Measurements from ENCODE around the gene CNIH2. TPM values are rescaled to one million over a fixed set of nuclear protein-coding genes. Genes with fewer than 3 reads are reported as not detected.

The CNIH2 gene
- total and polyA plus RNA-seq, 3 donors from 2014 or later: 4.0 to 17.3 (median 7.4) TPM

DNA sequence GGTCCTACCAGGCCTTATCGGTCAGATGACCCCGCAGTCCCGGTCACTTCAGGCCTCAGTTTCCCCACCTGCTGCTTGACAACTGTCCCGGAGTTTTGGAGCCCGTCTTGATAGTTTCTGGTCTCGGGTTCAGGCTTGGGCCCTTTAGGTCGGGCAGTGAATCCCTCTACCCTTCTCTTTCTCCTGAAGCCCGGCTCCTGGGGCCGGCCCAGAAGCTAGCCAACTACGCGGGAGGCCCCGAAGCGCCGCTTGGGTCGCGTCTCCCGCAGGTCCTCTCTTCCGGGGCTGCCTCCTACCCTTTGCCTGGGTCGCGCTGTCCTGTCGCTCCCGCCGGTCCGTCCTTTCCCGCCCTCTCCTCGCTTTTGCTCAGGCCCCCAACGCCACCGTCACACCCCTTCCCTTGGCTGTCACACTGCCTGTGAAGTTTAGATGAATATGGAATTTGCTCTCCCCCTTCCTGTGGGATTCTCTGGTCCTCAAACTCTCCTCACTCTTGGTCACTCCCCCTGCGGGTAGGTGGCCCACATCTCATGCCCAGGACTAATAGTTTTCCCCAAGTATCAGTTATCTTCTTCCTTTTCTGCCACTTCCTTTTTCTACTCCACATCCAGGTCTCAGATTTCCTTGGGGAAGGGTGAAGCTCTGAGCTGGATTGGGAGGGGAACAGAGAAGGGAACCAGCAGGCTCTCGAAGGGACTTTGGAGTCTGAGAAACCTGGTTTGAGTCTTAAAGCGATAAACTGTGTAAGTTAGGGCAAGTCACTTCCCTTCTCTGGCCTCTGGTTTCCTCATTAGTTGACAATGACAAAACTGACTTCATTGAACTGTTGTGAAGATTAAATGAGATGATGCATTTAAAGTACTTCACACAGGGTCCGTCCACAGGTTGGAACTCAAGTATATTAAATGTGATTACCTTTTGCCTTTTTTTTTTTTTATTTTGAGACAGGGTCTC is 8.7 kb upstream of the CNIH2 start:
- peak overlapping the region; percentile 67 to 79 for H3K4me3 ChIP-seq
- H3K36me3 ChIP-seq (ENCODE audit: low read depth, missing control alignments): no peaks in the 10 kb centered on the region
- DNase-seq: no peak
- H3K4me1 ChIP-seq: peaks cover 11% of the 10 kb centered on the region
- peak overlapping the region; percentile 96 to 97 for H3K27ac ChIP-seq
- H3K27me3 ChIP-seq: no peaks in the 10 kb centered on the region
- intact Hi-C loops (cut with DNase I; ENCODE audit: low total_unique reads): no loop called here
- WGBS, 2 donors: 3 to 4% methylated on average over 21 to 32 of the region's 32 CpGs
- TF ChIP-seq, protein P1, sequence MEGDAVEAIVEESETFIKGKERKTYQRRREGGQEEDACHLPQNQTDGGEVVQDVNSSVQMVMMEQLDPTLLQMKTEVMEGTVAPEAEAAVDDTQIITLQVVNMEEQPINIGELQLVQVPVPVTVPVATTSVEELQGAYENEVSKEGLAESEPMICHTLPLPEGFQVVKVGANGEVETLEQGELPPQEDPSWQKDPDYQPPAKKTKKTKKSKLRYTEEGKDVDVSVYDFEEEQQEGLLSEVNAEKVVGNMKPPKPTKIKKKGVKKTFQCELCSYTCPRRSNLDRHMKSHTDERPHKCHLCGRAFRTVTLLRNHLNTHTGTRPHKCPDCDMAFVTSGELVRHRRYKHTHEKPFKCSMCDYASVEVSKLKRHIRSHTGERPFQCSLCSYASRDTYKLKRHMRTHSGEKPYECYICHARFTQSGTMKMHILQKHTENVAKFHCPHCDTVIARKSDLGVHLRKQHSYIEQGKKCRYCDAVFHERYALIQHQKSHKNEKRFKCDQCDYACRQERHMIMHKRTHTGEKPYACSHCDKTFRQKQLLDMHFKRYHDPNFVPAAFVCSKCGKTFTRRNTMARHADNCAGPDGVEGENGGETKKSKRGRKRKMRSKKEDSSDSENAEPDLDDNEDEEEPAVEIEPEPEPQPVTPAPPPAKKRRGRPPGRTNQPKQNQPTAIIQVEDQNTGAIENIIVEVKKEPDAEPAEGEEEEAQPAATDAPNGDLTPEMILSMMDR (IDR thresholded peaks at IDR 0.05): peak in 1 of 3 experiments; percentile 7
- no peak for TF ChIP-seq POLR2A (IDR thresholded peaks at IDR 0.05)
- H3K9me3 ChIP-seq: no peaks in the 10 kb centered on the region

DNA sequence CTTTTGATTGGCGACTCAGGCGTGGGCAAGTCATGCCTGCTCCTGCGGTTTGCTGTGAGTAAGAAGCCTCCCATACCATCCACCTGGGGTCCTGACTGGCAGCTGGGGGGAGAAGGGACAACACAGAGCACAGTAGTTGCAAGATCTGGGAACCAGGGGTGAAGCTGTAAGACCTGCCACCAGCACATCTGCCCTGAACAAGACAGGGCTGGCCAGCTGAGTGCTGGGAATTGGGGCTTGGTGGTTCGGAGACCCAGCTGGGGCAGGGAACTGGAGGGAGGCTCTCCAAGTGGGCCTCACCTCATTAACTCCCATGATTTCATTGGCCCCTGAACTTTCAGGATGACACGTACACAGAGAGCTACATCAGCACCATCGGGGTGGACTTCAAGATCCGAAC is 6.2 kb upstream of the CNIH2 start:
- no peaks in the 10 kb centered on the region for H3K9me3 ChIP-seq
- 86 to 100% methylated on average over 5 to 7 of the region's 7 CpGs for WGBS, 2 donors
- no peaks in the 10 kb centered on the region for H3K27me3 ChIP-seq
- no peak overlapping the region for H3K27ac ChIP-seq
- H3K4me3 ChIP-seq: no peak overlapping the region
- H3K36me3 ChIP-seq (ENCODE audit: low read depth, missing control alignments): no peaks in the 10 kb centered on the region
- intact Hi-C loops (cut with DNase I; ENCODE audit: low total_unique reads): no loop called here
- H3K4me1 ChIP-seq: peaks cover 9% of the 10 kb centered on the region
- no peak for DNase-seq
- no peak for TF ChIP-seq POLR2A (IDR thresholded peaks at IDR 0.05)
- TF ChIP-seq, protein P1 (IDR thresholded peaks at IDR 0.05): no peak

DNA sequence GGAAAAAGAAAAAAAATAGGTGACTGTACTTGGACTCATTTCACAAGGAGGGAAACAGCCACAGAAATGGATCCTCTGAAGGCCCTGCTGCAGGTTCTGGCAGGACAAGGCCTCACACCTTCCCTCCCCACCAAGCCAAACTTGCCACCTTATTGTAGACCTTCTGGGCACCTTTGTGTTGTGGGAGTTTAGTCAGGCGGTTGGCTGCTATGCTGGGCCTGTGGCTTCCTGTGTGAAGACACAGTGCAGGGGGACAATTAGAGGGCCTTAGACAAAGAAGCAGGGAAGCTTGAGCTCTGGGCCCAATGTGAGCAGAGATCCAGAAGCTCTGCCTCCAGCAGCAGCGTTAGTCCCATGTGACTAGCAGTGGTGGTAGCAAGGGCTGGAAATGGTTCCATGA is 5.4 kb upstream of the CNIH2 start:
- 86 to 97% methylated on average over 2 of the region's 2 CpGs for WGBS, 2 donors
- Histone ChIP-seq H3K27ac (no peak overlapping the region), H3K9me3 (no peaks in the 10 kb centered on the region), H3K27me3 (no peaks in the 10 kb centered on the region), H3K4me1 (peaks cover 5% of the 10 kb centered on the region), H3K4me3 (no peak overlapping the region), H3K36me3 (ENCODE audit: low read depth, missing control alignments) (no peaks in the 10 kb centered on the region)
- TF ChIP-seq POLR2A (IDR thresholded peaks at IDR 0.05): no peak
- TF ChIP-seq, protein P1 (IDR thresholded peaks at IDR 0.05): no peak
- intact Hi-C loops (cut with DNase I; ENCODE audit: low total_unique reads): no loop called here
- no peak for DNase-seq

DNA sequence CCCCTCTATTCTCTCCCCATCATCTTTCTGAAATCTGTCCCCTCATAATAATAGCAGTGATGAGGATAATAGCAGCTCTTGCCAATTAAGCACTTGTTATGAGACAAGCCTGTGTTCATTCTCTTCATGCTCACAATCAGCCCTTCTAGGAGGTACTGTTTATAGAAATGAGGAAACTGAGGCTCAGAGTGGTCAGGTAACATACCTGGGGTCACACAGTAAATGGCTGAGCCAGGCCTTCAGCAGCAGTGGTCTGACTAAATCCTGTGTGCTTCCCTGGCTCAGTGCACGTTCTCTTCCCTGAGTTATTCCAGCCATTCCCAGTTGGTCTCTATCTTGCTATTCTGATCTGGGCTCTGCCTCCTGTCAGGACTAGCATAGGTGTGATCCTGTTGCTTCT is 3.8 kb upstream of the CNIH2 start:
- Histone ChIP-seq H3K4me3 (no peak overlapping the region), H3K27me3 (no peaks in the 10 kb centered on the region), H3K4me1 (peaks cover 5% of the 10 kb centered on the region), H3K9me3 (no peaks in the 10 kb centered on the region), H3K36me3 (ENCODE audit: low read depth, missing control alignments) (no peaks in the 10 kb centered on the region), H3K27ac (no peak overlapping the region)
- TF ChIP-seq, protein P1 (IDR thresholded peaks at IDR 0.05): no peak
- no peak for TF ChIP-seq POLR2A (IDR thresholded peaks at IDR 0.05)
- WGBS, 2 donors: 79 to 83% methylated on average over 1 of the region's 1 CpG
- no peak for DNase-seq
- intact Hi-C loops (cut with DNase I; ENCODE audit: low total_unique reads): no loop called here
